HG02588 (cell line): Measurements from ENCODE around the gene AKNAD1.
"Not testable (repeated sequence)": the region's sequence is repeated elsewhere in the genome, so short reads cannot be mapped to it uniquely, and the experiment has no call there.

Experiments
- ATAC-seq: cut with Tn5 transposase; IDR thresholded peaks from one replicate; pipeline ENCODE4 v1.9.1; 2021; ENCODE audit warnings: mild to moderate bottlenecking, moderate library complexity; ENCODE audit not compliant: unreplicated experiment

Gene AKNAD1, protein sequence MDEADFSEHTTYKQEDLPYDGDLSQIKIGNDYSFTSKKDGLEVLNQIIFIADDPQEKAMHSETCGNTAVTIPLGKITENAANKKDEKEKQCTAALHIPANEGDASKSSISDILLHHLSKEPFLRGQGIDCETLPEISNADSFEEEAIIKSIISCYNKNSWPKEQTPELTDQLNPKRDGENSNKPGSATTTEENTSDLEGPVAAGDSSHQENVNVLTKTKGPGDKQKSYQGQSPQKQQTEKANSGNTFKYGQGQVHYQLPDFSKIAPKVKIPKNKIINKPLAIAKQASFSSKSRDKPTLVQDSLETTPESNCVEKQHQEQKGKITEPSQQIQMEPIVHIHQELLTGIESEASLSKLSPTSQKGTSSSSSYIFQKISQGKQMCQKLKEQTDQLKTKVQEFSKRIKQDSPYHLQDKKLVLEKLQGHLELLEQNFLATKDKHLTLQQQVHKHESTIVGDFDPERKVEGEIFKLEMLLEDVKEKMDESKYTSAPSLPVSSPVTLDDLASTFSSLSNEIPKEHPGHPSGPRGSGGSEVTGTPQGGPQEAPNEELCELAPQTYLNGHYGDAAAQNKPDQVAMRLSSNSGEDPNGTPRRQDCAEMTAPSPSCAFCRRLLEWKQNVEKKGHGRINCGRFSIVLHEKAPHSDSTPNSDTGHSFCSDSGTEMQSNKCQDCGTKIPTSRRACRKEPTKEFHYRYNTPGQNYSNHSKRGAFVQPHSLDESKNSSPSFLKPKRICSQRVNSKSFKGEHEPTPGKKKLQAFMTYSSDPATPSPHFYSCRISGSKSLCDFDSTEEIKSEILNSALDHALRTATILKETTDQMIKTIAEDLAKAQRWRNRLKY

DNA sequence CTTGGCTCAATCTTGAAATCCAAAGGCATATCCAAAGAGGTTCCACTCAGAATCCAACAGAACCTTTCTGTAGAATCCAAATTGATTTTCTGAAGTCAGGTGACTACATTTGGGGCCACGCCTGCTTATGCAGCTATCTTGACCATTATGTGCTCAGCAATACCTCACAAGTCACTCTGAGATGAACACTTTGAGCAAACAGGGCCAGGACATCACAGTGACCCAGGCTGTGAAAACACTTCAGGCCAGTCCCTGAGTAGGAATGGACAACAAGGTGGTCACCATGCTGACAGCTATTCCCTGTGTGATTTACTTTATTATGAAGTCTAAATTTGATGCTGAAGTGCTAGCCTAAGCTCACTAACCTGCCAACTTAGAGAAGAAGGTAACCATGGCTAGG, at the start of gene AKNAD1:
Gene AKNAD1, minus strand, starts transcription at position 101 of the 400 bp plus-strand sequence. CDS start 4,430 bp downstream, outside the sequence.
- no peak for ATAC-seq

DNA sequence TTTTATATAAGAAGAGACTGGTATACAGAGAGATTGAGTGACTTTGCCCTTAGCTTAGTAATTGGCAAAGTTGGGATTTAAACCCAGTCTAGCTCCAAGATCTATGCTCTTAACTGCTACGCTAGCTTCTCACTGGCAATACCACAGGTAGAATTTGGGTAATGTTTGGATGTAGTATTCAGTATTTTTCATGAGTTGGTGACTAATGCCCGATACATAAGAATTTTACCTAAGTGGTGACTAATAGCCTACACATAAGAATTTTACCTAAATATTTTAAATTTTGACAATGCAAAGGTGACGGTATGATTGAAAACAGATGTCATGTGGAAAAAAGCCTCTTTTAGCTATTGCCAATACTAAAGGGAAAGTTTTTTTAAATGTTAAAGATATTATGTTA, 44.2 kb upstream of the AKNAD1 start:
- no peak for ATAC-seq

DNA sequence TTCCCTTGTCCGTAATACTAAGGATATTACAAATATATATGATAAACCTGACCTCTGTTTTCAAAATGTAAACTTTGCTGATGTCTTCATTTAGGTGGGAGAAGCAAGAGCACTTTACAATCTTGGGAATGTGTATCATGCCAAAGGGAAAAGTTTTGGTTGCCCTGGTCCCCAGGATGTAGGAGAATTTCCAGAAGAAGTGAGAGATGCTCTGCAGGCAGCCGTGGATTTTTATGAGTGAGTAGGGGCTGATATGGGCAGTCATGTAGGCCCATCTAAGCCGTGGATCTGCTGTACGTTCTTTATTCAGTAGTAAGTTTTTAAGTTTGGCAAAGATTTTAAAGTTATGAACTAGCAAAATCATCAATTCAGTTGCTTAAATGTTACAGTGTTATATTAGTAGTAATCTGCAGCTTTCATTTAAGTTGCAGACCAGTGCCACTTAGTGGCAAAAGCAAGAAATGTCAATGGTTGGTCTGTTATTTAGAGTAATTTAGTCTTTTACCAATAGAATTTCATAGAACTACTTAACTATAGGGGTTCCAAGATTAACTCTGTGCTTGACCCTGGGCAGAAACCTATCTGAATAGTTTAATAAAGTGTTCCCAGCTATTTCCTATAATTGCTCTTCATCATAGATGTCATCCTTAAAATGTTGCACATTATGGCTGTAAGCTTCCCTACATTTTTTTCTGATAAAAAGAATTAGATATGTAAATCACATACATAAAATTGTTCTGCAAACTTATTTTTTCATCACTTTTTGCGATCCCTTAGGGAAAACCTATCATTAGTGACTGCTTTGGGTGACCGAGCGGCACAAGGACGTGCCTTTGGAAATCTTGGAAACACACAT, 41.2 kb upstream of the AKNAD1 start:
- no peak for ATAC-seq

DNA sequence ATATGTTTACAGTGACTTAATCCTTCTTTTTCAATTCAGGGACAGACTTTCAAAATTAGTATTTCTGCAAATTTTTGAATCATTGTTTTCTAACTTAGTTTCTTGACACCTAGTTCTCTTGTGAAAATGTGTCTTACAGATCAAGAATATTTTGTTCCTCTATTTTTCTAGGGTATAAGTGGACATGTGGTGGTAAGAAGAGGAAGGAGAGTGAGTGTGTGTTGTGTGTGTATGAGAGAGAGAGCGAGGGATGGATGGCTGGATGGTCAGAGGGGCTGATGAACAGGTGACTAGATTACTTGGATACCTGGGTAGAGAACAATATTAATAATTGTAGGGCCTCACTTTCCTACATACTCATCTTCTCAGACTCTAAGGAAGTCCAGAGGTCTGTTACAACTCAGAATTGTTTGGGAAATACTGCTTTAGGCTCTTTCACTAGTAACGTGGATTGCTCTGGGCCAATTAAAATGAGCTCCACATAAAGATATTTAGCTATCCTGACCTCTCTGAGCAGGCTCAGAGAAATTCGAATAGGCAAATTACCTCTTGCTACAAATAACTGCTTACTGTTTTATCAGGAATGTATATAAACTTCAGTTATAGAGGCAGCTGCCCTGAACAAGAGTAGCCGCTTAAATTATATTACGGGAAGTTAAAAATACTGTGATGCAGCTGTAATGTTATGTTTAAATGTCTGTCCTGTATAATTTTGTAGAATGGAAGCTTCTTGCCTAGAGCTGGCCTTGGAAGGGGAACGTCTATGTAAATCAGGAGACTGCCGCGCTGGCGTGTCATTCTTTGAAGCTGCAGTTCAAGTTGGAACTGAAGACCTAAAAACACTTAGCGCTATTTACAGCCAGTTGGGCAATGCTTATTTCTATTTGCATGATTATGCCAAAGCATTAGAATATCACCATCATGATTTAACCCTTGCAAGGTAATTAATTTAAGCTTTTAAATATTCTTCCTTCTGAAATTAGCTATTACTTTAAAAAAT, 39.6 kb upstream of the AKNAD1 start:
- ATAC-seq = no peak

DNA sequence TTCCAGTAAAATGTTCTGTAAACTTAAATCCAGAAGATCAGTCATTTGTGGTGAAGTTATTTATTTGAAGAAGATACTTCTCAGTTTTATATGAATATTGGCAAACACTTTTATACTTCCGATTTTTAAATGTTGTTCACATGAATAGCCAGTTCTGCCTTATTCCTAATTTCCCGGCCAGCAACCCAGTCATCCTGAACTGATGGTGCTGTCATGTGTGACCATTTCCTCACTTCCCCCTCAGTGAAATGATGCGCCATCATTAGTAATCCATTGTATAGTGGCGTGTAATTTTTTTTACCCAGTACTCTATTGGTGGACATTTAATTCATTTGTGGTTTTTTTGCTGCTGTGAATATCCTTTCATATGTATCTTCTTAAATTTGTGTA, 36.2 kb upstream of the AKNAD1 start:
- no peak for ATAC-seq

DNA sequence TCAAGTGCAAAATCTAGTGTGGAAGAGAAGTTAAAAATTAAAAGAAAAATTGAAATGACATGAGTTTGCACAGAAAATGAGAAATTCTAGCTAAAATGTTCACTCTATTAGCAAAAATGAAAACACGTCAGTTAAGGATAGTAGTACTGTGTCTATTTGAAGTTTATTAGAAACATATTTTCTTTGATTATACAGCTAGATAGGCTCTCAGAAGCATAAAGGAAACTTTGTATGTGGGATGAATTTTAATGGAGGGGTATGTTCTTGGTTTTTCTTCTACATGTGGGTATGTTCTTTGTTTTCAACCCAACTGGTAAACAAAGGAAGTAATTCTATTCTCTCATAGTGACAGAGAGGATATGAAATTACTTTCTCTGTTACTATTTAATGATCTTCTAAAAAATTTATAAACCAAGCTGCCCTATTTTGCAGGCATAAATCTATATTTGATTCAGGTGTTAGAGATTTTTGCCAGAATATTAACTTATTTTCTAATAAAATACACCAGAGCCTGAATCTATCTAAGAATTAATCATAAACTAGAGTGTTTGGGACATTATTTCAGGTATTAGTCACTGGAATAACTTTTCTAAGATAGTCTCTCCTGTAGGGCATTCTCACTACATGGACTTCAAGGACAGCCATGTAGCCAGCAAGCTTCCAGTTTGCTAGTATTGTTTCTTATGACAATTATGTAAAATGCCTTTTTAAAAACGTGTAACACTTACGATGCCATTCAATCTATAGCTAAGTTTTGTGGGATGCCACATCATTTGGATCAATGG, 35.7 kb upstream of the AKNAD1 start:
- ATAC-seq = no peak

DNA sequence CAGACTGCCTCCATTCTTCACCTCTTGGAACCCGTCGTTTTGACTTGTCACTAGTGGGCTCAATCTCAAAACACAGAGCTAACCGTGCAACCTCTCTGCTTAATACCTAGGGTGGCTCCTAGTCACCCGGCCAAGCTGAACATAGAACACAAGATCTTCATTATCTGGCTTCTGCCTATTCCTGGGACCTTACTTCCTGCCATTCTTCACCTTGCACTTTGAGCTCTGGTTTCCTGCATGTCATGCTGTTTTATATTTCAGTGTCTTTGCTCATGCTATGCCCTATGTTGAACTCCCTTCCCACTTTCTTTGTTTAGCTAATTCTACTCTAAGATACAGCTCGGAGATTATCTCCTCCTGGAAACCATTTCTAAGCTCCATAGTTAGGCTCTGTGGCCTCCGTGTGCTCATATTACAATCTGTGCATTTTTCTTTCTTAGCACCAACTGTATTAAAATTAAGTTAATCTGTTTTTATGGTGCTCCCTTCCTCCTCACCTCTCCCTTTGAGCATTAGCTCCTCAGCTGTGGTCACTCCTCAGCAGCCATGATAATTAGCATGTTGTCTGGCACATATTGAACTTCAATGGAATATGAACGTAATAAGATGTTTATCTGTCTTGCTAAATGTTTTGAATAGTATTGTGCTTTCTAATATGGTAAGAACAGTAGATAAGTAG, 33.0 kb upstream of the AKNAD1 start:
- no peak for ATAC-seq

DNA sequence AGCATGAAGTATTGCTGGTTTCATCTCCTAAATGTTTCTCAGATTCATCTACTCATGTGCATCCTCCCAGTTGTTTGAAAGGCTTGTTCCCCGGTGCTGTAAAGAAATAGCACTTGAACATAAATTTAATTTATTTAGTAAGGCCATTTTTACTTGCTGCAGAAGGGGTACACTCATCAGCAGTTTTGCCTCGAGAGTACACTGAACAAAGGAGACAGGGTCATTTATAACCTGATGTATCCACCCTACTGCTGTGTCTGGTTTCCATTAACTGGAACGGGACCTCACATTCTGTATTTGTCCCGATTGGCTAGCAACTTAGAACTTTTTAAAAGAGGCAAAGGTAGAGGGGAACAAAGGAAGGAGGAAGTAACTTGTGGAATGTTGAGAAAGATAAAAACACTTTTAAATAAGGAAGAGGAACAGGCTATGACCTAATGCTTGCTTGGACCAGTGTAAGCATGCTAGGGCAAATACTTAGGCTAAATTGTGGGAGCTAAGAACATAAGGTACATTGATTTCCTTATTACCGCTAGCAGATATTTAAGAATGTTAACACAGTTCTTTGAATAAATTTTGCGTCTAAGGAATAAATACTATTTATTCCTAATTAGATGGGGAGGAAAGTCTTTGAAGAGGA, 32.2 kb upstream of the AKNAD1 start:
- ATAC-seq = not testable (repeated sequence)

DNA sequence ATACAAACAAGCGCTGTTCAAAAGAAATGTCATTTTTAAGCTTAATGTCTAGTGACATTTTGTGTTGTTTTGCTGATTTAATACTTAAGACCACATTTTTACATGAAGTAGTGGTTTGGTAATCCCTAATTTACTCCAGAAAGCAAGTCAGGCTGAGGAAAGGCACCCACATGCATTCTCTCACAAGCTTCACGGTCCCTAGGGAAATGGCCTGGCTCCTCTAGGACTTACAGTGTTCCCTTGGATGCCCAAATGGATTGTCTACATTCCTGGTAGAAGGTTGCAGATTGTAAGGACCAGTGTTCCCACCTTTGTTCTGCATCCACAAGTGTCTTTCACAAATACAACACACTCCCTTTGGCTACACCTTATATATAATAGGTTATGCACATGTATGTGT, 29.4 kb upstream of the AKNAD1 start:
- no peak for ATAC-seq

DNA sequence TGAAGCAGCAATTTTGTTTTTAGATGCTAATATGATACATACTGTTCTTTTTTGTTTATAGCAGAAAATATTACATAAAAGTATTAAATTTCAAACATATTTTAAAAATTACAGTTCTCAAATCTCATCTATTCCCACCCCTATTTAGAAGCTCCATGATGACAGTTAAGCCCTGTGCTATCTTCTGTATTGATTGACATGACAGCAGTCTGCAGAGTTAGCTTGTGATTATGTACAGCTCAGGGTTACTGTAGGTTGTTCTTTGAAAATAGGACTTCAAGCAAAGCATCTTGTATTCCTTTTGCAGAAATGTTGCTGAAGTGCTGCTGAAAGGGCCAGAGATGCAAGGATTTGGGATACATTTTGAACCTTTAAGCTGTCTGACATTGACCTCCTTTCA, 28.1 kb upstream of the AKNAD1 start:
- ATAC-seq = no peak

DNA sequence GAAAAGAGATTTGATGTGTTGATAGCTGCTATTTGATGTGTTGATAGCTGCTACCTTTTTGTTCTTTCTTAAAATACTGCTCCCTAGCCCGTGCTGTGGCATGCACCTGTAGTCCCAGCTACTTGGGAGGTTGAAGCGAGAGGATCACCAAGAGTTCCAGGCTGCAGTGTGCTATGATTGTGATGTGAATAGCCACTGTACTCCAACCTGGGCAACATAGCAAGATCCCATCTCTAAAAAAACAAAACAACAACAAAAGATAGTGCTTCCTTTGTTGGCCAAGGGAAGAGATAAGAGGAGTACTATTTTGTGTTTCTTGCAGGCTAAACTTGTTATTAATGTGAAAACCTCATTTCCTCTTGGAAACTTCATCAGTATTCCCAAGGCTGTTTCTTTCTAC, 25.9 kb upstream of the AKNAD1 start:
- no peak for ATAC-seq

DNA sequence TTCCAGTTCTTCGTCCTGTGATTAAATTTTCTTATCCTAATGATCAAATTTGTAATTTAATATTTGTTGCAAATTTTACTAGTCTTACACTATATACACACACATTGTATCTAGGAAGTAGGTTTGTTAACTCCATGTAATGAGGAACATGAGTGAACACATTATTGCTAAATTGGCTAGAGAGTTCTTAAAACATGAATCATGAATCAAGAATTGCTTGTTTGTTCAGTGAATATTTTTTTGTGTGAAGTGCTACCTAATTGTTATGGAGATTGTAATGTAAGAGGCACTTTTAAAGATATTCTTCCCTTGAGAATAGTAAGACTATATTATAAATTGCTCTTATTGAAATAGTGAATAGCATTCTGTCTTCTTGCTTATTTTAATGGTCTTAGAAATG, 24.5 kb upstream of the AKNAD1 start:
- ATAC-seq = no peak

DNA sequence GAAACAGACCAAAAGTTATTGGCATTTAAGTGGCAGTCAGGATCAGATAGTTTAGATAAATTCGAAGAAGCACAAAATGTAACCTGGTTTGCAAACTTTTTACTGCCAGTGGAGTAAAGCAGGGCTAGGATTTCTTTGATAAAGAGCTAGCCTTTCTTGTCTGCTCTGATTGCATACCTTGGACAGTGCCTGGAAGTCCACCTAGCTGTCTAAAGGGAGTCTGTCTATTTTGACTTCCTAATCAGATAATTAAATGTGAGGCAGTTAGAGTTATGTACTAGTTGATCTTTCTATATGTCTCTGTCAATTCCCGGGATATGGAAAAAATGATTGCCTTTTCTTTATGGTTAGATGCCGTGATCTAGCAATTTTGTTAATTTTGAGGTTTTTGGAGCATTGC, 24.0 kb upstream of the AKNAD1 start:
- no peak for ATAC-seq

DNA sequence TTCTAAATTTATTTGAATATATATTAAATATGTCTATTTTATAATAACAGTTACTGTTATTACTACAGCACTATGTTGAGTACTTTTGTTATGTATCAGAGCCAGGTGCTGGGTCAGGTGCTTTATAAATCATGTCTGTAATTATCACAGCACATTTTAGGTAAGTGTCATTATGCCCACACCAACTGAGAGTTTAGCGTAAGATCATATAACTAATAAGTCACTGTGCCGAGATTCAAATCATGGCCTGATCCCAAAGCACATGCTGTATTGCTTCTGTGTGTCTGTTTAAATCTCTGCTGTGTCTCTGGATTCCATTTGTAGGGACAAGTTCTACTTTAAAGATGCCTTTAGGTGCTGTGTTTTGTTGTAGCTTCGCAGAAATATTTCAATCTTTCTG, 21.8 kb upstream of the AKNAD1 start:
- no peak for ATAC-seq

DNA sequence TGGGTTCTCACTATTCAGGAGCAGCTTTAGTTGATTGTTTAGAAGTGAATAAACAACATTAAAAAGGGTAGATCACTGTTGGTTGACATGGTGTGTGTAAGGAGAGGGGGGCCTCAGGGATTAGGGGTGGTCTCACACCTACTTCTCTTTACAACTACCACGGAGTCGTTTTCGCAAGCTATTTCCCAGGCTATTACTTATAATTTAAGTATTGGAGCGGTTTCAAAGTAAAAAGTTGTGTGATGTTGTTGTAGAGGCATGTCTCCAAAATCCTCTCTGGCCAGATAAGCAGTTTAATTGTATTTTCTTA, 21.2 kb upstream of the AKNAD1 start:
- ATAC-seq = no peak

DNA sequence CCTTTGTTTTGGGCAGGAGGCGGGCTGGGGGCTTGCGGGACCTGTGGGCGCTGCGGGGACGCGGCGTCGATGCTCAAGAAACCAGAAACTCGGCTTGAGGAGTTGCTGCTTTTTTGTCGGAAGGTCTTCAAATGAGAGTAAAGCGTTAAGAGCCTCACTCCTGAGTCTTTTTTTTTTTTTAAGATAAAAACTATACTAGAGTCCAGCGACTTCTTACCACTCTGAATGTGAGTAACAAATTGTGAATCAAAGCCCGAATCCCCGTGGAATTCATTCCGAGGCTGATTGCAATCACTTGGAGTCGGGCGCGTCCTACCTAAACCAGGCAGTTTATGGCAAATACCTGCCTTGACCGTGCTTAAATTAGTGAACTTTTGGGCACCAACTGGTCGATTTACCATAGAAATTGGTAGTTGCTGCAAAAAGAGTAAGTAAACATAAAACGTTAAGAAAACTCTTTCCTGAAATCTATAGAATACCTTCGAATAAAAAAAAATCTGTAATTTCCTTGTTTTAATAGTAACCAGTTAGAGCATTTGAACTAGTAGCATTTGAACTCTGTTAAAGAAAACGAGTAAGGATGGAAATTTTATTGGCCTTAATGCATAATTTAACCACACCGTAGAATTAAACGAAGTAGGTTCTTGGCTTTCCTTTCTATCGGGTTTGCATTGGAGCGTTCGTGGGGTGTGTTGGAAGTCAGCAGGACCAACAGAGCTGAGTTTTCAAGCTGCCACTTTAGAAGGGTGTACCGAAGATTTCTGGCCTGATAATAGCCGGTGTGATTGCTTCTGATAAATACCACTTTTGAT, 20.7 kb upstream of the AKNAD1 start:
- no peak for ATAC-seq

DNA sequence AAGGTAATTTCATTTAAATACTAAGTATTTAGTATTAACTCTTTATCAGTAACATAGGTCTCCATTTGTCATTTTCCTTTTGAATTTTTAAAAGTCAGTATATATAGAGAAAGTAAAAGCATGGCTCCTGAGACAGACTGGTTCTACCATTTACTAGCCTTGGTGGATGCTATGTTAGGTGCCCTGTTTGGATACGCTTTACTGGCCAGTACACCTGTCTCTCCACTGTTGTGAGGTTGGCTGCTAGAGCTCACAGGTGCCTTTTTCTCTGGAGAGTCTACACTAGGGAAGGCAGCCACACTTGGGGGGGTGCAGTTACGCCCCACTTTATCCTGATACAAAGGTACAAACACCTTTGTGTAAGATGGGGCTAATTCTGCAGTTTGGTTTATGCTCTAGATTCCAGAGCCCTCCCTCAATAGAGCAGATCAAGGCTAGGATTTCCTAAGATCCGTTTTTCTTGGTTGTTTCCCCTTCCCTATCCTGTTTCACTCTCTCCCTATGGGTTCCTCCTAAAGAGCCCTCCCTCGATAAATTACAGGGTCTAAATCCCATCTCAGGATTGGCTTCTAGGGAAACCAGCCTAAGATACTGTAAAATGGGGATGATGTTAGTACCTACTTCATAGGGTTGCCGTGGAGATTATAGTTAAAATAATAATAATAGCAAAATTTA, 14.3 kb upstream of the AKNAD1 start:
- no peak for ATAC-seq
